Upper lobe of left lung (tissue), 4 donors: ENCODE results near the gene STK26.

Source experiments
- CTCF ChIP-seq, 6 experiments: fragments of 450-650 bp in 4 of 6; fragments of 200-600 bp in 2 of 6; sonication (generic) in 2 of 6; IDR thresholded peaks; one replicate each; pipeline ENCODE4 v1.5.1; 2016 to 2019; ENCODE audit warnings: antibody characterized with exemption in 6 of 6
- EP300 ChIP-seq, 4 donors: sonication (generic); formaldehyde crosslinking; IDR thresholded peaks; one replicate each; pipeline ENCODE4 v1.5.1; 2017; ENCODE audit warnings: antibody characterized with exemption in 4 of 4, control low read depth in 2 of 4
- POLR2AphosphoS5 ChIP-seq, 2 donors: sonication (generic); formaldehyde crosslinking; IDR thresholded peaks; one replicate each; pipeline ENCODE4 v1.5.1; 2017; ENCODE audit warnings: antibody characterized with exemption in 2 of 2

GRCh38 chrX:132022967-132023895 lies at the start of gene STK26:
- TF ChIP-seq CTCF (IDR thresholded peaks at IDR 0.05) = no peak
- TF ChIP-seq POLR2AphosphoS5 (IDR thresholded peaks at IDR 0.05) = peak; percentile 19 to 72
- no peak for TF ChIP-seq EP300 (IDR thresholded peaks at IDR 0.05)
